Endothelial cell of umbilical vein (primary cell): ENCODE results near the gene PCP2. TPM values are rescaled to one million over a fixed set of nuclear protein-coding genes. Genes with fewer than 3 reads are reported as not detected.

ENCODE experiments used
- BruUV-seq: library from RNA; stranded (reverse); fragments of 400-500 nt; replicated peaks from 2 replicates; lab custom pipeline; 2021; lab: Mats Ljungman, UMichigan
- CTCF ChIA-PET: fragments of 300-600, 350-600 bp; sonication (Branson Sonifier 250); formaldehyde crosslinking; loops from one replicate; lab custom pipeline; 2021; ENCODE audit warnings: antibody characterized with exemption, inconsistent platforms; lab: Charles Lee
- POLR2A ChIA-PET: fragments of 300-600, 350-600 bp; sonication (Branson Sonifier 250); formaldehyde crosslinking; loops from one replicate; lab custom pipeline; 2021; ENCODE audit warnings: antibody characterized with exemption, inconsistent platforms; lab: Charles Lee
- DNase-seq: peaks from one replicate; pipeline ENCODE4 v3.0.0-alpha.2; 2011; ENCODE audit warnings: low read depth, low spot score
- FAIRE-seq: peaks from 2 replicates; lab custom pipeline; 2011; peaks lifted over from hg19 to GRCh38; lab: Jason Lieb, UNC
- H2AFZ ChIP-seq: 2 replicates; pipeline ENCODE4 v1.6.0; 2012; ENCODE audit warnings: low read depth, low read length, control low read depth, inconsistent platforms
- H3K27ac ChIP-seq: 2 replicates; pipeline ENCODE4 v1.5.1; 2011; ENCODE audit warnings: low read depth, mild to moderate bottlenecking, control low read depth, low read length, moderate library complexity; ENCODE audit not compliant: insufficient read depth
- H3K27me3 ChIP-seq, 2 experiments: 2 replicates each; pipeline versions ENCODE4 v1.6.0 to v1.6.1; 2011; ENCODE audit warnings: low read length in 2 of 2, mixed read lengths in 1 of 2; ENCODE audit not compliant: control insufficient read depth in 2 of 2, insufficient read depth in 2 of 2
- H3K36me3 ChIP-seq, 2 experiments: 2 replicates in 1 of 2; 3 replicates in 1 of 2; pipeline ENCODE4 v1.5.1; 2011; ENCODE audit warnings: low read length in 2 of 2, mild to moderate bottlenecking in 1 of 2, moderate library complexity in 1 of 2; ENCODE audit not compliant: control insufficient read depth in 2 of 2, insufficient read depth in 2 of 2; ENCODE audit errors: extremely low read depth in 1 of 2
- H3K4me1 ChIP-seq: 3 replicates; pipeline ENCODE4 v1.5.1; 2011; ENCODE audit warnings: mild to moderate bottlenecking, low read length; ENCODE audit not compliant: control insufficient read depth, insufficient read depth; ENCODE audit errors: extremely low read depth
- H3K4me2 ChIP-seq: 2 replicates; pipeline ENCODE4 v1.6.1; 2011; ENCODE audit warnings: low read length, control low read depth, mixed read lengths; ENCODE audit not compliant: insufficient read depth
- H3K4me3 ChIP-seq, 3 experiments: fragments of 200-600 bp in 1 of 3; sonication (generic), shearing (Covaris generic) in 1 of 3; replicated peaks in 1 of 3; 2 replicates each; pipeline ENCODE4 v1.5.1; 2011 to 2016; ENCODE audit warnings: control low read depth in 3 of 3, low read length in 3 of 3, mild to moderate bottlenecking in 2 of 3, inconsistent platforms in 1 of 3, low read depth in 1 of 3, moderate library complexity in 1 of 3; ENCODE audit not compliant: insufficient read depth in 1 of 3
- H3K79me2 ChIP-seq: 2 replicates; pipeline ENCODE4 v1.6.0; 2012; ENCODE audit warnings: low read length, inconsistent platforms; ENCODE audit not compliant: control insufficient read depth, insufficient read depth
- H3K9ac ChIP-seq: replicated peaks from 2 replicates; pipeline ENCODE3; 2011; ENCODE audit warnings: low read length, control low read depth; ENCODE audit not compliant: insufficient read depth; ENCODE audit errors: extremely low read depth
- H3K9me1 ChIP-seq: replicated peaks from 3 replicates; pipeline ENCODE4 v1.6.0; 2011; ENCODE audit warnings: mild to moderate bottlenecking, low read length; ENCODE audit not compliant: control insufficient read depth, insufficient read depth; ENCODE audit errors: extremely low read depth
- H3K9me3 ChIP-seq: replicated peaks from 2 replicates; pipeline ENCODE4 v1.5.1; 2012; ENCODE audit warnings: low read length, inconsistent platforms; ENCODE audit not compliant: control insufficient read depth, insufficient read depth
- H4K20me1 ChIP-seq: replicated peaks from 2 replicates; pipeline ENCODE3; 2011; ENCODE audit warnings: mild to moderate bottlenecking, low read length; ENCODE audit not compliant: control insufficient read depth, insufficient read depth; ENCODE audit errors: extremely low read depth
- CTCF ChIP-seq, 2 donors: IDR thresholded peaks; 1 replicate in 1 of 2; 2 replicates in 1 of 2; pipeline ENCODE4 v1.5.1; 2011; ENCODE audit warnings: low read length in 2 of 2, mild to moderate bottlenecking in 2 of 2, moderate library complexity in 2 of 2, control low read depth in 1 of 2, inconsistent platforms in 1 of 2, low read depth in 1 of 2; ENCODE audit not compliant: insufficient read depth in 1 of 2; ENCODE audit errors: extremely low read depth in 1 of 2
- EZH2 ChIP-seq: IDR thresholded peaks from 2 replicates; pipeline ENCODE4 v1.6.1; 2012; ENCODE audit warnings: borderline replicate concordance, low read depth, mild to moderate bottlenecking, moderate library complexity, low read length, inconsistent platforms; ENCODE audit not compliant: severe bottlenecking
- FOS ChIP-seq: IDR thresholded peaks from 2 replicates; pipeline ENCODE4 v1.6.1; 2011; ENCODE audit warnings: mild to moderate bottlenecking, low read length, moderate library complexity, borderline replicate concordance; ENCODE audit not compliant: insufficient read depth
- GATA2 ChIP-seq: IDR thresholded peaks from 2 replicates; pipeline ENCODE4 v1.7.0; 2011; ENCODE audit warnings: low read depth, mild to moderate bottlenecking, moderate library complexity, mixed read lengths, low read length; ENCODE audit not compliant: insufficient read length, insufficient read depth
- JUN ChIP-seq: IDR thresholded peaks from 2 replicates; pipeline ENCODE4 v1.6.1; 2011; ENCODE audit warnings: borderline replicate concordance, low read depth; ENCODE audit not compliant: insufficient read length, insufficient read depth
- MAX ChIP-seq: IDR thresholded peaks from 2 replicates; pipeline ENCODE4 v1.6.1; 2011; ENCODE audit not compliant: insufficient read depth, insufficient read length
- MYC ChIP-seq: IDR thresholded peaks from one replicate; pipeline ENCODE4 v1.6.1; 2011; ENCODE audit warnings: mild to moderate bottlenecking, low read depth, low read length
- POLR2A ChIP-seq: IDR thresholded peaks from 2 replicates; pipeline ENCODE4 v1.6.1; 2012; ENCODE audit warnings: low read depth, mild to moderate bottlenecking, control low read depth, low read length
- POLR2AphosphoS5 ChIP-seq: IDR thresholded peaks from 2 replicates; pipeline ENCODE4 v1.6.1; 2012; ENCODE audit warnings: low read depth, mild to moderate bottlenecking, control low read depth, low read length, moderate library complexity; ENCODE audit not compliant: insufficient read depth
- dilution Hi-C: fragments of 300-500 bp; cut with MboI; formaldehyde crosslinking; loops from one replicate; pipeline ENCODE4 v1.15.0; 2019; ENCODE audit warnings: low sequenced_read_pairs; ENCODE audit not compliant: extremely low pct_ligation_motif_present
- intact Hi-C: fragments of 100-400 bp; cut with micrococcal nuclease; formaldehyde crosslinking; loops from one replicate; pipeline ENCODE4 v1.10.0; 2022
- polyA plus RNA-seq, 4 experiments: library from polyadenylated mRNA; depleted of rRNA in 3 of 4; stranded (reverse) in 3 of 4; unstranded in 1 of 4; fragments of >200 nt; gene quantifications; 2 replicates each; pipeline versions ENCODE4 v1.2.1 to v1.2.3, GENCODE V29; 2011 to 2012; ENCODE audit warnings: missing spikeins in 1 of 4
- total RNA-seq: library from RNA; stranded (reverse); gene quantifications from 2 replicates; pipeline ENCODE4 v1.2.3, GENCODE V29; 2021

Gene PCP2
- total and polyA plus RNA-seq, 2 donors (not counting 3 experiments of a cell fraction or from before 2014, with no cell fraction given) = not detected

GRCh38 chr19:7672522-7672921 is 39.0 kb upstream of the PCP2 start:
- Histone ChIP-seq H3K9ac (no peak overlapping the region), H3K4me2 (no peak overlapping the region), H3K4me1 (no peaks in the 10 kb centered on the region), H3K9me3 (no peaks in the 10 kb centered on the region), H3K9me1 (no peaks in the 10 kb centered on the region), H2AFZ (no peak overlapping the region), H3K27me3 (peaks cover 9 to 15% of the 10 kb centered on the region in 2 experiments), H3K36me3 (no peaks in the 10 kb centered on the region), H3K4me3 (no peak overlapping the region), H3K79me2 (no peaks in the 10 kb centered on the region), H3K27ac (no peak overlapping the region), H4K20me1 (no peaks in the 10 kb centered on the region)
- FAIRE-seq (no peak), DNase-seq (no peak)
- BruUV-seq = no TSS peak
- dilution Hi-C loops (no loop called here), intact Hi-C loops (no loop called here)
- TF ChIP-seq JUN (no peak), FOS (no peak), MAX (no peak), POLR2AphosphoS5 (no peak), CTCF (IDR thresholded peaks at IDR 0.05; ENCODE audit: extremely low read depth in 1 of 2, insufficient read depth in 1 of 2, low read depth in 1 of 2, low read length in 2 of 2) (no peak), EZH2 (no peak), GATA2 (no peak), MYC (no peak), POLR2A (no peak)
- ChIA-PET CTCF (interaction anchor here (3.2 to 4.8 kb wide), 2 partner anchors 8 to 104 kb away, joined by 24 to 27 read pairs; partner anchors contain the start of gene TRAPPC5), POLR2A (no interaction called here)
